WERI-Rb-1 (cell line): ENCODE measurements around the gene DHRS1.

Source experiments
- DNase-seq: peaks from one replicate; pipeline ENCODE4 v3.0.0-alpha.2; 2020
- H3K27ac ChIP-seq: fragments of 250-450 bp; sonication (Bioruptor Pico); 2 replicates; pipeline ENCODE4 v1.5.1; 2020; ENCODE audit warnings: mild to moderate bottlenecking, moderate library complexity
- H3K27me3 ChIP-seq: fragments of 250-450 bp; sonication (Bioruptor Pico); 2 replicates; pipeline ENCODE4 v1.5.1; 2021; ENCODE audit warnings: mild to moderate bottlenecking, low read depth, moderate library complexity; ENCODE audit not compliant: insufficient read depth, severe bottlenecking
- H3K36me3 ChIP-seq: fragments of 250-450 bp; sonication (Bioruptor Pico); 2 replicates; pipeline ENCODE4 v1.5.1; 2020; ENCODE audit warnings: mild to moderate bottlenecking, moderate library complexity
- H3K4me3 ChIP-seq: 2 replicates; pipeline ENCODE4 v1.5.1; 2011; ENCODE audit warnings: low read depth, mild to moderate bottlenecking, control low read depth, low read length
- H3K9me3 ChIP-seq: fragments of 250-450 bp; sonication (Bioruptor Pico); 2 replicates; pipeline ENCODE4 v1.5.1; 2021; ENCODE audit warnings: mild to moderate bottlenecking, moderate library complexity; ENCODE audit not compliant: severe bottlenecking
- TF ChIP-seq, protein P1 (sequence below): IDR thresholded peaks from 2 replicates; pipeline ENCODE4 v1.5.1; 2011; ENCODE audit warnings: low read depth, mild to moderate bottlenecking, control low read depth, inconsistent platforms, low read length

DHRS1 gene

DNA sequence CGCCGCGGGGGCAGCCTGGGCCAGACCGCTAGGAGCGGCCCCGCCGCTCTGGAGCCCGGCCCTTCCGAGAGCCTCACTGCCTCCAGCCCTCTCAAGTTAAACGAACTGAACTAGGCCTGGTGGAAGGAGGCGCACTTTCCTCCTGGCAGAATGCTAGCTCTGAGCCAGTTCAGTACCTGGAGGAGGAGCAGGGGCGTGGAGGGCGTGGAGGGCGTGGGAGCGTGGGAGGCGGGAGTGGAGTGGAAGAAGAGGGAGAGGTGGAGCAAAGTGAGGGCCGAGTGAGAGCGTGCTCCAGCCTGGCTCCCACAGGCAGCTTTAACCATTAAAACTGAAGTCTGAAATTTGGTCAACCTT, 17.0 kb upstream of the DHRS1 start:
- no peaks in the 10 kb centered on the region for H3K27me3 ChIP-seq
- no peak for DNase-seq
- no peak overlapping the region for H3K27ac ChIP-seq
- no peaks in the 10 kb centered on the region; the same call in 1 of the 2 replicates for H3K36me3 ChIP-seq
- H3K9me3 ChIP-seq, result no peaks in the 10 kb centered on the region
- TF ChIP-seq, protein P1, sequence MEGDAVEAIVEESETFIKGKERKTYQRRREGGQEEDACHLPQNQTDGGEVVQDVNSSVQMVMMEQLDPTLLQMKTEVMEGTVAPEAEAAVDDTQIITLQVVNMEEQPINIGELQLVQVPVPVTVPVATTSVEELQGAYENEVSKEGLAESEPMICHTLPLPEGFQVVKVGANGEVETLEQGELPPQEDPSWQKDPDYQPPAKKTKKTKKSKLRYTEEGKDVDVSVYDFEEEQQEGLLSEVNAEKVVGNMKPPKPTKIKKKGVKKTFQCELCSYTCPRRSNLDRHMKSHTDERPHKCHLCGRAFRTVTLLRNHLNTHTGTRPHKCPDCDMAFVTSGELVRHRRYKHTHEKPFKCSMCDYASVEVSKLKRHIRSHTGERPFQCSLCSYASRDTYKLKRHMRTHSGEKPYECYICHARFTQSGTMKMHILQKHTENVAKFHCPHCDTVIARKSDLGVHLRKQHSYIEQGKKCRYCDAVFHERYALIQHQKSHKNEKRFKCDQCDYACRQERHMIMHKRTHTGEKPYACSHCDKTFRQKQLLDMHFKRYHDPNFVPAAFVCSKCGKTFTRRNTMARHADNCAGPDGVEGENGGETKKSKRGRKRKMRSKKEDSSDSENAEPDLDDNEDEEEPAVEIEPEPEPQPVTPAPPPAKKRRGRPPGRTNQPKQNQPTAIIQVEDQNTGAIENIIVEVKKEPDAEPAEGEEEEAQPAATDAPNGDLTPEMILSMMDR, result no peak
- no peak overlapping the region for H3K4me3 ChIP-seq

DNA sequence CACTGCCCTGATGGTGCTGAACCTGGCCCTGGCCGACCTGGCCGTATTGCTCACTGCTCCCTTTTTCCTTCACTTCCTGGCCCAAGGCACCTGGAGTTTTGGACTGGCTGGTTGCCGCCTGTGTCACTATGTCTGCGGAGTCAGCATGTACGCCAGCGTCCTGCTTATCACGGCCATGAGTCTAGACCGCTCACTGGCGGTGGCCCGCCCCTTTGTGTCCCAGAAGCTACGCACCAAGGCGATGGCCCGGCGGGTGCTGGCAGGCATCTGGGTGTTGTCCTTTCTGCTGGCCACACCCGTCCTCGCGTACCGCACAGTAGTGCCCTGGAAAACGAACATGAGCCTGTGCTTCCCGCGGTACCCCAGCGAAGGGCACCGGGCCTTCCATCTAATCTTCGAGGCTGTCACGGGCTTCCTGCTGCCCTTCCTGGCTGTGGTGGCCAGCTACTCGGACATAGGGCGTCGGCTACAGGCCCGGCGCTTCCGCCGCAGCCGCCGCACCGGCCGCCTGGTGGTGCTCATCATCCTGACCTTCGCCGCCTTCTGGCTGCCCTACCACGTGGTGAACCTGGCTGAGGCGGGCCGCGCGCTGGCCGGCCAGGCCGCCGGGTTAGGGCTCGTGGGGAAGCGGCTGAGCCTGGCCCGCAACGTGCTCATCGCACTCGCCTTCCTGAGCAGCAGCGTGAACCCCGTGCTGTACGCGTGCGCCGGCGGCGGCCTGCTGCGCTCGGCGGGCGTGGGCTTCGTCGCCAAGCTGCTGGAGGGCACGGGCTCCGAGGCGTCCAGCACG, 16.4 kb upstream of the DHRS1 start:
- no peak for DNase-seq
- no peaks in the 10 kb centered on the region for H3K9me3 ChIP-seq
- H3K27ac ChIP-seq, result no peak overlapping the region
- TF ChIP-seq, protein P1, result no peak
- no peak overlapping the region for H3K4me3 ChIP-seq
- no peaks in the 10 kb centered on the region; the same call in 1 of the 2 replicates for H3K36me3 ChIP-seq
- H3K27me3 ChIP-seq, result no peaks in the 10 kb centered on the region

DNA sequence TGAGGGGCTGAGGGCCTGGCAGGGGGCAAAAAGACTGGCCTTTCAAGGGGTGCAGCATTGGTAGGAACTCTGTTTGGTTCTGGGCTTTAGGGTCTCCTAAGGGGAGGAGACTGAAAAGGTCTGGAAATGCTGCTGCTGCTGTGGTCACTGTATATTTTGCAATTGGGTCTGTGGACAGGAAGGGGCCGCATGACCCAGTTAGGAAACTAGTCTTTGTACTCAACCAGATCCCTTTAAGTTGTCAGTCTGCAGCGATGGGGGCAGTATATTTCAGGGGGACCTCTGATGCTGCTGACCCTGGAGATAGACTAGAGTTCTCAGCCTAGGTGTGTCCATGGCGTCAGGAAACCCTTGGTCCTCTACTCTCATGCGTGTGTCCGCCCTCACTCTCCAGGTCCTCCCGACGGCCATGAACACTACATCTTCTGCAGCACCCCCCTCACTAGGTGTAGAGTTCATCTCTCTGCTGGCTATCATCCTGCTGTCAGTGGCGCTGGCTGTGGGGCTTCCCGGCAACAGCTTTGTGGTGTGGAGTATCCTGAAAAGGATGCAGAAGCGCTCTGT, 15.7 kb upstream of the DHRS1 start:
- no peak overlapping the region for H3K27ac ChIP-seq
- TF ChIP-seq, protein P1, result no peak
- no peaks in the 10 kb centered on the region for H3K9me3 ChIP-seq
- no peak overlapping the region for H3K4me3 ChIP-seq
- no peaks in the 10 kb centered on the region for H3K27me3 ChIP-seq
- DNase-seq, result no peak
- H3K36me3 ChIP-seq, result no peaks in the 10 kb centered on the region; the same call in none of the 2 replicates

DNA sequence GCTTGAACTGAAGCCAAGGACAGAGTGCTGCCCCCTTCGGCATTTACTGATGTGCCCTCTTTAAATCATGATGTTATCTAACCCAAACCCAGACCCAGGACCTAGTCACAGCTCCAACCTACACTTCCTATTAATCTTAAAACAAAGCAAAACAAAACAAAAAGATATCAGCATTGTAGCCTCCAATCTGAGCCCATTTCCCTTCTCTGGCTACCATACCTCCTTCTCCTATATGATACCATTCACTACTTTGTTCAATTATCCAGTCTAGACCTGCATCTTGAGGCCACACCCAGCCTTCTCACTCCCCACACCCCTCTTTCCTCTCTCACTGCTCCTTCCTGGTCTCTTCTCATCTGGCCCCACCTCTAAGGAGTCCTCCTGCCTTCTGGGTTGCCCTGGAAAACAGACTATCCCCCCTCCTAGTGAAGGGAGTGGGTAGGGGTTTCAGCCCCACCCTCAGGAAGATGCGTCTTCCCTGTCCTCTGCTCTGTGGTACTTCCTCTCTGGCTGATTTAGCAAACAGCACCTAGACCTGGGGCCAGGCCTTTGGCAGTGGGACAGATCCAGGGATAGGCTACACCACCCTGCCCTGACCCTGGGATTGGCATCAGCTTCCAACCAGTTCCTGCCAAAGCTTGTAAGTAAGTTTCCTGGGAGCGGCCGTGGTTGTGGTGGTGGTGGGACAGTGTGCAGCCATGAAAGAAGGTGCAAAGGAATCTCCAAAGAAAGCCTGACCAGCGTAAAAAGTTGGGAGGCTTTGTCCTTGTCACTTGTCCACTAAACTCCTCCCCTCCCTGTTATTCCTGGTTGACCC, 15.0 kb upstream of the DHRS1 start:
- TF ChIP-seq, protein P1, result no peak
- Histone ChIP-seq H3K27me3 (no peaks in the 10 kb centered on the region), H3K36me3 (peaks cover 4% of the 10 kb centered on the region), H3K9me3 (no peaks in the 10 kb centered on the region), H3K27ac (no peak overlapping the region), H3K4me3 (no peak overlapping the region)
- no peak for DNase-seq

DNA sequence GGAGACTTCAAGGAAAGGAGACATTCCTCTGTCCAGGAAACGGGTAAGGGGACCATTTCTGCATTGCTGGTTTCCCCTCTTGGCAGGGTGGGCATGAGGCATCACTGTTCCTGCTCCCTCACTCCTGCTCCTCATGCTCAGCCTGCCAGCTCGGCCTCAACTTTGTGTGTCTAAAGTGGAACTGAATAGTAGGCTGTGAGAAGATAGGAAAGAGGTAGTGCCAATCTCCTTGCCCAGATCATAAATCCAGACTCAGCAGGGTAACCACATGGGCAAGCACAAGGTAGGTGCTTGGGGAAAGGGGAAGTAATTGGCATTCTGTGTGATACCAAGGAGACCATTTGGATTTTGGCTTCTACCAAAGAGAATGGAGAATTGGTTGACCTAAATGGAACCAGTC, 14.3 kb upstream of the DHRS1 start:
- no peak for DNase-seq
- TF ChIP-seq, protein P1, result no peak

More for the DNA sequence above, 14.3 kb upstream of the DHRS1 start:
- Histone ChIP-seq H3K27me3 (no peaks in the 10 kb centered on the region), H3K4me3 (no peak overlapping the region), H3K9me3 (no peaks in the 10 kb centered on the region), H3K27ac (no peak overlapping the region), H3K36me3 (peaks cover 4% of the 10 kb centered on the region)
